Keratinocyte (primary cell): ENCODE measurements around the gene FOXB2.

Experiments
- CTCF ChIP-seq, 3 experiments: IDR thresholded peaks in 1 of 3; conservative IDR thresholded peaks in 1 of 3; optimal IDR thresholded peaks in 1 of 3; 2 replicates in 2 of 3; 3 replicates in 1 of 3; pipeline versions ENCODE3 to v1.5.1; 2011; ENCODE audit warnings: low read length in 3 of 3, mild to moderate bottlenecking in 3 of 3, moderate library complexity in 2 of 3, control low read depth in 1 of 3, inconsistent platforms in 1 of 3; ENCODE audit not compliant: insufficient read depth in 2 of 3; ENCODE audit errors: extremely low read depth in 1 of 3
- EZH2 ChIP-seq: IDR thresholded peaks from one replicate; pipeline ENCODE4 v1.6.1; 2012; ENCODE audit warnings: inconsistent platforms, mild to moderate bottlenecking, low read length, moderate library complexity

GRCh38 chr9:76980566-76980965, 38.9 kb upstream of the FOXB2 start:
- no peak for TF ChIP-seq EZH2
- no peak for TF ChIP-seq CTCF (optimal IDR thresholded peaks at IDR 0.05 in 1 of 3, IDR thresholded peaks at IDR 0.05 in 1 of 3, conservative IDR thresholded peaks at IDR 0.05 in 1 of 3; ENCODE audit: extremely low read depth in 1 of 3, insufficient read depth in 2 of 3, low read length in 3 of 3)
